Heart left ventricle (tissue), 13 donors: ENCODE measurements around the gene SLC6A13.

Experiments used
- CTCF ChIP-seq, 12 donors: fragments of 200-600 bp; sonication (generic) in 4 of 12; IDR thresholded peaks; one replicate each; pipeline versions ENCODE4 v1.5.0 to v1.8.0; 2018 to 2022; ENCODE audit warnings: antibody characterized with exemption in 12 of 12, mild to moderate bottlenecking in 5 of 12
- POLR2A ChIP-seq, 2 donors: fragments of 450-650 bp; IDR thresholded peaks; one replicate each; pipeline ENCODE4 v1.6.1; 2017; ENCODE audit warnings: antibody characterized with exemption in 2 of 2, mild to moderate bottlenecking in 2 of 2, moderate library complexity in 2 of 2
- donor health status: ischemic (EF 13 %, LVEDD 7.1; RV severe dilation, severe dysfunction).
- donor health status: DM: no; HTN: yes; CAD: no.
- donor health status: DM: no; HTN: no; CAD: no.
- donor health status: ischemic (EF 25% LVEDD 6.9; RV normal size, moderate dysfunction).
- donor health status: ischemic (EF 25% LVEDD 5.7; RV mildly dilated, moderate dysfunction).
- donor health status: ischemic (EF 35%, LVEDD 5.7; RV mildly dilated, moderate dysfunction).
- donor health status: nonischemic (EF 11% LVEDD 7.7; RV severe dilation, severe dysfunction).
- donor health status: DM: yes; HTN: yes; CAD: no.
- donor health status: PGD.
- donor health status: ischemic (EF 29% LVEDD 5.4; RV normal size, mild dysfunction).
- donor health status: nonischemic (EF 23%, LVEDD 6.1; RV moderate dilation, normal function).

- TF ChIP-seq CTCF (IDR thresholded peaks at IDR 0.05) (no peak), POLR2A (IDR thresholded peaks at IDR 0.05) (no peak)
These were observed 84.4 kb downstream of the SLC6A13 start for GRCh38 chr12:177980-178828.
